Endothelial cell of umbilical vein (primary cell): ENCODE measurements around the gene COQ3. TPM values are rescaled to one million over a fixed set of nuclear protein-coding genes. Genes with fewer than 3 reads are reported as not detected.

Experiments used
- BruUV-seq: library from RNA; stranded (reverse); fragments of 400-500 nt; replicated peaks from 2 replicates; lab custom pipeline; 2021; lab: Mats Ljungman, UMichigan
- CTCF ChIA-PET: fragments of 300-600, 350-600 bp; sonication (Branson Sonifier 250); formaldehyde crosslinking; loops from one replicate; lab custom pipeline; 2021; ENCODE audit warnings: antibody characterized with exemption, inconsistent platforms; lab: Charles Lee
- POLR2A ChIA-PET: fragments of 300-600, 350-600 bp; sonication (Branson Sonifier 250); formaldehyde crosslinking; loops from one replicate; lab custom pipeline; 2021; ENCODE audit warnings: antibody characterized with exemption, inconsistent platforms; lab: Charles Lee
- DNase-seq: peaks from one replicate; pipeline ENCODE4 v3.0.0-alpha.2; 2011; ENCODE audit warnings: low read depth, low spot score
- FAIRE-seq: peaks from 2 replicates; lab custom pipeline; 2011; peaks lifted over from hg19 to GRCh38; lab: Jason Lieb, UNC
- H2AFZ ChIP-seq: 2 replicates; pipeline ENCODE4 v1.6.0; 2012; ENCODE audit warnings: low read depth, low read length, control low read depth, inconsistent platforms
- H3K27ac ChIP-seq: 2 replicates; pipeline ENCODE4 v1.5.1; 2011; ENCODE audit warnings: low read depth, mild to moderate bottlenecking, control low read depth, low read length, moderate library complexity; ENCODE audit not compliant: insufficient read depth
- H3K27me3 ChIP-seq, 2 experiments: 2 replicates each; pipeline versions ENCODE4 v1.6.0 to v1.6.1; 2011; ENCODE audit warnings: low read length in 2 of 2, mixed read lengths in 1 of 2; ENCODE audit not compliant: control insufficient read depth in 2 of 2, insufficient read depth in 2 of 2
- H3K36me3 ChIP-seq, 2 experiments: 2 replicates in 1 of 2; 3 replicates in 1 of 2; pipeline ENCODE4 v1.5.1; 2011; ENCODE audit warnings: low read length in 2 of 2, mild to moderate bottlenecking in 1 of 2, moderate library complexity in 1 of 2; ENCODE audit not compliant: control insufficient read depth in 2 of 2, insufficient read depth in 2 of 2; ENCODE audit errors: extremely low read depth in 1 of 2
- H3K4me1 ChIP-seq: 3 replicates; pipeline ENCODE4 v1.5.1; 2011; ENCODE audit warnings: mild to moderate bottlenecking, low read length; ENCODE audit not compliant: control insufficient read depth, insufficient read depth; ENCODE audit errors: extremely low read depth
- H3K4me2 ChIP-seq: 2 replicates; pipeline ENCODE4 v1.6.1; 2011; ENCODE audit warnings: low read length, control low read depth, mixed read lengths; ENCODE audit not compliant: insufficient read depth
- H3K4me3 ChIP-seq, 3 experiments: fragments of 200-600 bp in 1 of 3; sonication (generic), shearing (Covaris generic) in 1 of 3; replicated peaks in 1 of 3; 2 replicates each; pipeline ENCODE4 v1.5.1; 2011 to 2016; ENCODE audit warnings: control low read depth in 3 of 3, low read length in 3 of 3, mild to moderate bottlenecking in 2 of 3, inconsistent platforms in 1 of 3, low read depth in 1 of 3, moderate library complexity in 1 of 3; ENCODE audit not compliant: insufficient read depth in 1 of 3
- H3K79me2 ChIP-seq: 2 replicates; pipeline ENCODE4 v1.6.0; 2012; ENCODE audit warnings: low read length, inconsistent platforms; ENCODE audit not compliant: control insufficient read depth, insufficient read depth
- H3K9ac ChIP-seq: replicated peaks from 2 replicates; pipeline ENCODE3; 2011; ENCODE audit warnings: low read length, control low read depth; ENCODE audit not compliant: insufficient read depth; ENCODE audit errors: extremely low read depth
- H3K9me1 ChIP-seq: replicated peaks from 3 replicates; pipeline ENCODE4 v1.6.0; 2011; ENCODE audit warnings: mild to moderate bottlenecking, low read length; ENCODE audit not compliant: control insufficient read depth, insufficient read depth; ENCODE audit errors: extremely low read depth
- H3K9me3 ChIP-seq: replicated peaks from 2 replicates; pipeline ENCODE4 v1.5.1; 2012; ENCODE audit warnings: low read length, inconsistent platforms; ENCODE audit not compliant: control insufficient read depth, insufficient read depth
- H4K20me1 ChIP-seq: replicated peaks from 2 replicates; pipeline ENCODE3; 2011; ENCODE audit warnings: mild to moderate bottlenecking, low read length; ENCODE audit not compliant: control insufficient read depth, insufficient read depth; ENCODE audit errors: extremely low read depth
- CTCF ChIP-seq, 2 donors: IDR thresholded peaks; 1 replicate in 1 of 2; 2 replicates in 1 of 2; pipeline ENCODE4 v1.5.1; 2011; ENCODE audit warnings: low read length in 2 of 2, mild to moderate bottlenecking in 2 of 2, moderate library complexity in 2 of 2, control low read depth in 1 of 2, inconsistent platforms in 1 of 2, low read depth in 1 of 2; ENCODE audit not compliant: insufficient read depth in 1 of 2; ENCODE audit errors: extremely low read depth in 1 of 2
- EZH2 ChIP-seq: IDR thresholded peaks from 2 replicates; pipeline ENCODE4 v1.6.1; 2012; ENCODE audit warnings: borderline replicate concordance, low read depth, mild to moderate bottlenecking, moderate library complexity, low read length, inconsistent platforms; ENCODE audit not compliant: severe bottlenecking
- FOS ChIP-seq: IDR thresholded peaks from 2 replicates; pipeline ENCODE4 v1.6.1; 2011; ENCODE audit warnings: mild to moderate bottlenecking, low read length, moderate library complexity, borderline replicate concordance; ENCODE audit not compliant: insufficient read depth
- GATA2 ChIP-seq: IDR thresholded peaks from 2 replicates; pipeline ENCODE4 v1.7.0; 2011; ENCODE audit warnings: low read depth, mild to moderate bottlenecking, moderate library complexity, mixed read lengths, low read length; ENCODE audit not compliant: insufficient read length, insufficient read depth
- JUN ChIP-seq: IDR thresholded peaks from 2 replicates; pipeline ENCODE4 v1.6.1; 2011; ENCODE audit warnings: borderline replicate concordance, low read depth; ENCODE audit not compliant: insufficient read length, insufficient read depth
- MAX ChIP-seq: IDR thresholded peaks from 2 replicates; pipeline ENCODE4 v1.6.1; 2011; ENCODE audit not compliant: insufficient read depth, insufficient read length
- MYC ChIP-seq: IDR thresholded peaks from one replicate; pipeline ENCODE4 v1.6.1; 2011; ENCODE audit warnings: mild to moderate bottlenecking, low read depth, low read length
- POLR2A ChIP-seq: IDR thresholded peaks from 2 replicates; pipeline ENCODE4 v1.6.1; 2012; ENCODE audit warnings: low read depth, mild to moderate bottlenecking, control low read depth, low read length
- POLR2AphosphoS5 ChIP-seq: IDR thresholded peaks from 2 replicates; pipeline ENCODE4 v1.6.1; 2012; ENCODE audit warnings: low read depth, mild to moderate bottlenecking, control low read depth, low read length, moderate library complexity; ENCODE audit not compliant: insufficient read depth
- dilution Hi-C: fragments of 300-500 bp; cut with MboI; formaldehyde crosslinking; loops from one replicate; pipeline ENCODE4 v1.15.0; 2019; ENCODE audit warnings: low sequenced_read_pairs; ENCODE audit not compliant: extremely low pct_ligation_motif_present
- intact Hi-C: fragments of 100-400 bp; cut with micrococcal nuclease; formaldehyde crosslinking; loops from one replicate; pipeline ENCODE4 v1.10.0; 2022
- polyA plus RNA-seq, 4 experiments: library from polyadenylated mRNA; depleted of rRNA in 3 of 4; stranded (reverse) in 3 of 4; unstranded in 1 of 4; fragments of >200 nt; gene quantifications; 2 replicates each; pipeline versions ENCODE4 v1.2.1 to v1.2.3, GENCODE V29; 2011 to 2012; ENCODE audit warnings: missing spikeins in 1 of 4
- total RNA-seq: library from RNA; stranded (reverse); gene quantifications from 2 replicates; pipeline ENCODE4 v1.2.3, GENCODE V29; 2021

The COQ3 gene
- total and polyA plus RNA-seq, 2 donors (not counting 3 experiments of a cell fraction or from before 2014, with no cell fraction given), result 4.0 to 7.5 TPM

- Histone ChIP-seq H3K27me3 (no peaks in the 10 kb centered on the region), H3K79me2 (peaks cover 93% of the 10 kb centered on the region), H3K4me3 (no peak overlapping the region), H2AFZ (no peak overlapping the region), H3K4me2 (no peak overlapping the region), H3K9me1 (no peaks in the 10 kb centered on the region), H3K9ac (no peak overlapping the region), H4K20me1 (peaks cover 16% of the 10 kb centered on the region), H3K36me3 (peaks cover 0 to 3% of the 10 kb centered on the region in 2 experiments), H3K9me3 (no peaks in the 10 kb centered on the region), H3K27ac (no peak overlapping the region), H3K4me1 (no peaks in the 10 kb centered on the region)
- TF ChIP-seq EZH2, result no peak
- no peak for TF ChIP-seq FOS
- no peak for TF ChIP-seq GATA2
- intact Hi-C loops, result no loop called here
- BruUV-seq, result no TSS peak
- POLR2A ChIA-PET, result no interaction called here
- no peak for FAIRE-seq
- no peak for DNase-seq
- dilution Hi-C loops, result no loop called here
- CTCF ChIA-PET, result interaction anchor here (0.8 to 1.6 kb wide), 3 partner anchors 10 to 86 kb away, joined by 3 to 4 read pairs (median 3); no protein-coding TSS in a partner anchor
Measured at GRCh38 chr6:99416226-99416625, 22.2 kb upstream of the COQ3 start.

- no peak overlapping the region for H2AFZ ChIP-seq
- CTCF ChIA-PET, result interaction anchor here (1.1 to 1.7 kb wide), 2 partner anchors 9 to 22 kb away, joined by 3 to 4 read pairs; no protein-coding TSS in a partner anchor
- H3K27me3 ChIP-seq, result no peaks in the 10 kb centered on the region
- no peaks in the 10 kb centered on the region for H3K9me1 ChIP-seq
- H3K4me2 ChIP-seq, result no peak overlapping the region
- no peak overlapping the region for H3K4me3 ChIP-seq
- no peaks in the 10 kb centered on the region for H3K4me1 ChIP-seq
- POLR2A ChIA-PET, result no interaction called here
- H3K36me3 ChIP-seq, result peaks cover 0 to 3% of the 10 kb centered on the region in 2 experiments
- no peaks in the 10 kb centered on the region for H3K9me3 ChIP-seq
- peaks cover 16% of the 10 kb centered on the region for H4K20me1 ChIP-seq
- FAIRE-seq (no peak), DNase-seq (no peak)
- no TSS peak for BruUV-seq
- no peak overlapping the region for H3K9ac ChIP-seq
- H3K79me2 ChIP-seq, result peaks cover 90% of the 10 kb centered on the region
- no peak overlapping the region for H3K27ac ChIP-seq
- dilution Hi-C loops (no loop called here), intact Hi-C loops (no loop called here)
- TF ChIP-seq POLR2AphosphoS5, result no peak
- no peak for TF ChIP-seq CTCF (IDR thresholded peaks at IDR 0.05; ENCODE audit: extremely low read depth in 1 of 2, insufficient read depth in 1 of 2, low read depth in 1 of 2, low read length in 2 of 2)
- no peak for TF ChIP-seq MYC
- TF ChIP-seq GATA2, result no peak
- TF ChIP-seq FOS, result no peak
- TF ChIP-seq POLR2A, result no peak
- TF ChIP-seq EZH2, result no peak
- TF ChIP-seq MAX, result no peak
- TF ChIP-seq JUN, result no peak
Measured at GRCh38 chr6:99415446-99415845, 21.5 kb upstream of the COQ3 start.
